Glomerular visceral epithelial cell (primary cell): ENCODE results near the gene CREB3.

Source experiments
- DNase-seq: peaks from one replicate; pipeline ENCODE4 v3.0.0-alpha.2; 2016; ENCODE audit errors: extremely low spot score

The CREB3 gene

DNA sequence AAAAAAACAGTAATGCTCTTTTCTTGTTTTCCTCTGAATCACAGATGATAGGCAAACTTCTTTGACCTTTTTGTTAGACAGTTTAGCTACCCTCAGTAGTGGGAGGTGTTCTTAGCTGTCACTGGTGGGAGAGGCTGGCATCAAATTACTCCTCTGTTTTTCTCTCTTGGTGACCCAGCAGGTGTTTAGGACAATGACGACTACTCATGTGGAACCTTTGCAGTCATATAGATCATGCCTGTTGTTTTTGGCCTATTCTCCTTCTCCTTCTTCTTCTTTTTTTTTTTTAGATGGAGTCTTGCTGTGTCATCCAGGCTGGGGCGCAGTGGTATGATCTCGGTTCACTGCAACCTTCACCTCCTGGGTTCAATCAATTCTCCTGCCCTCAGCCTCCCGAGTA lies 43.6 kb downstream of the CREB3 start:
- no peak for DNase-seq

DNA sequence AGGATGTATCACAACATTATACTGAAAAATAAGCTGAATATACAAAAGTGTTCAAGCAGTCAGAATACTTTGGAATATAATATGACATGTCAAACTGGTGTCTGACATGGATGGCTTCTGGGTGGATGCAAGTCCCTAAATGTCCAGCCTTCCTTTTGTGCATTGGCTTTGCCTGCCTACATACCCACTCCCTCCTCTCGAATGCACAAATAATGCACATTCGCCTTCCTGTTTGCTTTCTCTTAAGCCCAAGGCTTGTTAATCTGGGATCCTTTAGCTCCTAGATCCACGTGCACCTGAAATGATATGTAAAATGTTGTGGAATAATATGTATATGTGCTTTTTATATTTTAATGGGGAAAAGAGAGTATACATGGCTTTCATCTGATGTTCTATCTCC lies 46.0 kb downstream of the CREB3 start:
- no peak for DNase-seq

DNA sequence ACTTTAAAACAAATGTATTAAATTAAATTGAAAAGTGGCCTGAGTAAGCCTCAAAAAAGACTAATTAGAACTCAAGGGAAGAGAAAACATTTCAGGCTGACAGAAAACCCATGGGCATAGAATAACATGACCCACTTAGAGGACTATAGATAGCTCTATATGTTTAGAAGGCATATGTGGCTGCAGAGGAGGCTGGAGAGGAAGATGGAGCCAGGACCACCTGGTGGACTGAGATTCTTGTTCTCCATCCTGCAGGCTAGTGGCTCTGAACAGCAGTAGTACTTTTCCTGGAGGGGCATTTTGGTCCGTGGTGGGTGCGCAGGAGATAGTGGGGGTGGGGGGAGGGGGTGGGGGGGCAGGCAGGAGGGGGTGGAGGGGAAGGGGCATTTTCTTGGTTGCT lies 48.6 kb downstream of the CREB3 start:
- no peak for DNase-seq

DNA sequence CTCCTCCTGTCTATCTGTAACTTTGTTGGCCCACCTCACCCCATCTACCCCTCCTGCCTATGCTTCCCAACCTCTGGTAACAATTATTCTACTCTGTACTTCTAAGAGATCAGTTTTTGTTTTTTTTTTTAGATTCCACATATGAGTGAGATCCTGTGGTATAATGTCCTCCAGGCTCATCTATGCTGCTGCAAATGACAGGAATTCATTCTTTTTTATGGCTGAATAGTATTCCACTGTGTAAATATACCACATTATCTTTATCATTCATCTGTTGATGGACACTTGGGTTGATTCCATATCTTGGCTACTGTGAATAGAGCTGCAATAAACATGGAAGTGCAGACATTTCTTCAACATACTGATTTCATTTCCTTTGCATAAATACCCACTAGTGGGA lies 51.0 kb downstream of the CREB3 start:
- DNase-seq, result no peak
